HepG2 (cell line): Measurements from ENCODE around the gene LMBRD2. TPM values are rescaled to one million over a fixed set of nuclear protein-coding genes. Genes with fewer than 3 reads are reported as not detected.

Source experiments
- ATAC-seq: fragments of 200-7000 bp; cut with Tn5 transposase; 3 replicates; pipeline ENCODE4 v1.9.1; 2020; ENCODE audit warnings: mild to moderate bottlenecking, moderate library complexity
- BruUV-seq: library from RNA; stranded (reverse); fragments of 400-500 nt; replicated peaks from 2 replicates; lab custom pipeline; 2021; lab: Mats Ljungman, UMichigan
- CTCF ChIA-PET: fragments of 300-600 bp; formaldehyde crosslinking; extraction: SDS; loops from one replicate; lab custom pipeline; 2021; ENCODE audit warnings: low total read pairs, inconsistent platforms, low intra/inter-chr PET ratio; lab: Yijun Ruan, JAX
- POLR2A ChIA-PET: fragments of 350-600 bp; sonication (Branson Sonifier 250); formaldehyde crosslinking; loops from one replicate; lab custom pipeline; 2020; ENCODE audit warnings: antibody characterized with exemption, inconsistent platforms; lab: Yijun Ruan, JAX
- DNase-seq: peaks from one replicate; pipeline ENCODE4 v3.0.0-alpha.2; 2015; ENCODE audit warnings: low spot score
- FAIRE-seq: peaks from 3 replicates; lab custom pipeline; 2011; peaks lifted over from hg19 to GRCh38; lab: Jason Lieb, UNC
- H2AFZ ChIP-seq: one replicate; pipeline ENCODE4 v1.6.1; 2011; ENCODE audit warnings: low read length, inconsistent platforms
- H3K27ac ChIP-seq: fragments of 300-600 bp; 3 replicates; pipeline ENCODE4 v1.8.0; 2011; ENCODE audit warnings: mixed run types, mild to moderate bottlenecking, mixed read lengths, low read length, inconsistent platforms; ENCODE audit not compliant: insufficient read depth; ENCODE audit errors: extremely low read length
- H3K27me3 ChIP-seq, 2 experiments: fragments of 200-600 bp in 1 of 2; 2 replicates in 1 of 2; 3 replicates in 1 of 2; pipeline versions ENCODE4 v1.6.0 to v1.8.0; 2011; ENCODE audit warnings: low read length in 2 of 2, mild to moderate bottlenecking in 2 of 2, moderate library complexity in 2 of 2, inconsistent platforms in 1 of 2; ENCODE audit not compliant: insufficient read depth in 2 of 2, control insufficient read depth in 1 of 2
- H3K36me3 ChIP-seq, 2 experiments: fragments of 200-600 bp in 1 of 2; replicated peaks in 1 of 2; 2 replicates in 1 of 2; 3 replicates in 1 of 2; pipeline versions ENCODE4 v1.5.1 to v1.8.0; 2011; ENCODE audit warnings: low read length in 2 of 2, inconsistent platforms in 1 of 2; ENCODE audit not compliant: insufficient read depth in 2 of 2, control insufficient read depth in 1 of 2
- H3K4me1 ChIP-seq: 2 replicates; pipeline ENCODE4 v1.5.1; 2012; ENCODE audit warnings: low read length, inconsistent platforms; ENCODE audit not compliant: insufficient read depth
- H3K4me2 ChIP-seq: 2 replicates; pipeline ENCODE4 v1.6.0; 2011; ENCODE audit warnings: low read depth, low read length, inconsistent platforms
- H3K4me3 ChIP-seq, 3 experiments: fragments of 200-600 bp in 1 of 3; sonication (generic), shearing (Covaris generic) in 1 of 3; replicated peaks in 1 of 3; 2 replicates each; pipeline ENCODE4 v1.5.1; 2011 to 2016; ENCODE audit warnings: low read length in 3 of 3, inconsistent platforms in 2 of 3, low read depth in 2 of 3, mild to moderate bottlenecking in 2 of 3, control low read depth in 1 of 3, mixed read lengths in 1 of 3; ENCODE audit not compliant: insufficient read depth in 1 of 3
- H3K79me2 ChIP-seq: one replicate; pipeline ENCODE4 v1.6.1; 2011; ENCODE audit warnings: low read length, inconsistent platforms; ENCODE audit not compliant: insufficient read depth
- H3K9ac ChIP-seq: 2 replicates; pipeline ENCODE4 v1.6.0; 2011; ENCODE audit warnings: mild to moderate bottlenecking, low read depth, low read length, inconsistent platforms; ENCODE audit not compliant: insufficient read depth
- H3K9me3 ChIP-seq: 2 replicates; pipeline ENCODE4 v1.5.1; 2012; ENCODE audit warnings: mild to moderate bottlenecking, low read length
- H4K20me1 ChIP-seq: 2 replicates; pipeline ENCODE4 v1.6.0; 2011; ENCODE audit warnings: inconsistent platforms, mild to moderate bottlenecking, low read length, moderate library complexity; ENCODE audit not compliant: insufficient read depth
- ARID3A ChIP-seq: IDR thresholded peaks from 2 replicates; pipeline ENCODE4 v1.6.1; 2012; ENCODE audit warnings: low read depth, low read length, improper control_type of control experiment
- DDIT3 ChIP-seq: sonication (generic); formaldehyde crosslinking; IDR thresholded peaks from 2 replicates; pipeline ENCODE4 v1.4.0; 2020; ENCODE audit warnings: mild to moderate bottlenecking, missing genetic modification reagents
- FOXP1 ChIP-seq, 2 experiments: fragments of 450-650 bp in 1 of 2; IDR thresholded peaks; 2 replicates each; pipeline ENCODE4 v1.6.1; 2017 to 2018; ENCODE audit warnings: antibody characterized with exemption in 1 of 2
- GLI4 ChIP-seq: sonication (generic); formaldehyde crosslinking; IDR thresholded peaks from 2 replicates; pipeline ENCODE4 v1.5.1; 2020; ENCODE audit warnings: missing genetic modification reagents, mild to moderate bottlenecking, moderate library complexity, borderline replicate concordance
- HNRNPLL ChIP-seq: fragments of 200-400 bp; formaldehyde crosslinking; IDR thresholded peaks from 2 replicates; pipeline ENCODE4 v1.6.1; 2017; ENCODE audit warnings: mild to moderate bottlenecking, low read depth, low read length; ENCODE audit not compliant: poor library complexity, severe bottlenecking
- HOXD1 ChIP-seq: sonication (generic); formaldehyde crosslinking; IDR thresholded peaks from 2 replicates; pipeline ENCODE4 v1.5.0; 2020; ENCODE audit warnings: missing genetic modification reagents
- REXO4 ChIP-seq: sonication (generic); formaldehyde crosslinking; IDR thresholded peaks from 2 replicates; pipeline ENCODE4 v1.8.0; 2022; ENCODE audit warnings: missing genetic modification reagents, mild to moderate bottlenecking, borderline replicate concordance
- SAFB2 ChIP-seq: sonication (generic); formaldehyde crosslinking; IDR thresholded peaks from 2 replicates; pipeline ENCODE4 v1.5.1; 2020; ENCODE audit warnings: missing genetic modification reagents, low read depth, mild to moderate bottlenecking, borderline replicate concordance
- SRSF1 ChIP-seq: fragments of 200-400 bp; formaldehyde crosslinking; optimal IDR thresholded peaks from 2 replicates; pipeline ENCODE3; 2017; ENCODE audit warnings: mild to moderate bottlenecking, low read depth, low read length, moderate library complexity
- TGIF2 ChIP-seq: IDR thresholded peaks from 2 replicates; pipeline ENCODE4 v1.6.1; 2016; ENCODE audit warnings: control low read depth, missing compliant biosample characterization
- ZFP91 ChIP-seq: sonication (generic); formaldehyde crosslinking; IDR thresholded peaks from 2 replicates; pipeline ENCODE4 v1.9.0; 2022; ENCODE audit warnings: missing genetic modification reagents, mild to moderate bottlenecking, borderline replicate concordance
- ZFY ChIP-seq: sonication (generic); formaldehyde crosslinking; IDR thresholded peaks from 2 replicates; pipeline ENCODE4 v1.4.0; 2020; ENCODE audit warnings: missing genetic modification reagents
- ZMYM2 ChIP-seq: sonication (generic); formaldehyde crosslinking; IDR thresholded peaks from 2 replicates; pipeline ENCODE4 v1.8.0; 2022; ENCODE audit warnings: mild to moderate bottlenecking, missing genetic modification reagents
- ZNF274 ChIP-seq: sonication (generic); formaldehyde crosslinking; IDR thresholded peaks from 2 replicates; pipeline ENCODE4 v1.5.1; 2020; ENCODE audit warnings: mild to moderate bottlenecking, missing genetic modification reagents
- ZNF879 ChIP-seq: sonication (generic); formaldehyde crosslinking; IDR thresholded peaks from 2 replicates; pipeline ENCODE4 v1.8.1; 2023; ENCODE audit warnings: missing genetic modification reagents
- ZSCAN30 ChIP-seq: sonication (generic); formaldehyde crosslinking; IDR thresholded peaks from 2 replicates; pipeline ENCODE4 v1.5.0; 2020; ENCODE audit warnings: mild to moderate bottlenecking, missing genetic modification reagents
- WGBS: methylation state at CpG from one replicate; pipeline ENCODE4 v1.1.6; 2017; ENCODE audit warnings: low lambda C conversion rate; 5-methylcytosine and 5-hydroxymethylcytosine counted together
- in situ Hi-C: cut with HindIII; loops from 2 replicates; pipeline ENCODE4 v1.10.0; 2017; ENCODE audit warnings: low pct_unique_long_range_greater_than_20kb; ENCODE audit not compliant: extremely low pct_ligation_motif_present
- intact Hi-C: fragments of 100-400 bp; cut with micrococcal nuclease; formaldehyde crosslinking; loops from one replicate; pipeline ENCODE4 v1.10.0; 2022; ENCODE audit not compliant: unreplicated experiment
- polyA plus RNA-seq, 8 experiments: library from polyadenylated mRNA; depleted of rRNA in 3 of 8; stranded (reverse) in 7 of 8; unstranded in 1 of 8; fragments of >200 nt; fragmentation: Illumina TruSeq in 4 of 8; extraction: Trizol in 4 of 8; gene quantifications; 2 replicates each; pipeline versions ENCODE4 v1.2.1 to v1.2.3, GENCODE V29; 2011 to 2016; ENCODE audit warnings: low read depth in 4 of 8, missing spikeins in 1 of 8, mixed read lengths in 1 of 8; ENCODE audit not compliant: insufficient read depth in 1 of 8
- total RNA-seq, 5 experiments: library from RNA; depleted of rRNA; stranded (reverse); fragments of >200 nt; fragmentation: Illumina TruSeq; extraction: Trizol; gene quantifications; 2 replicates each; pipeline ENCODE4 v1.2.3, GENCODE V29; 2016; ENCODE audit warnings: low read depth in 1 of 5
- TF ChIP-seq, protein P1 (sequence below): sonication (generic); formaldehyde crosslinking; IDR thresholded peaks from 2 replicates; pipeline ENCODE4 v1.4.0; 2020; ENCODE audit warnings: missing genetic modification reagents

LMBRD2 gene
- total and polyA plus RNA-seq, 2 of the 13 experiments (the other 11 are each of a cell fraction or from before 2014, with no cell fraction given): 2.0 to 4.7 TPM

GRCh38 chr5:36151434-36152323, at the start of gene LMBRD2, which contains the start of gene SKP2 (continued):
- TF ChIP-seq SRSF1 (peak; percentile 22), ZSCAN30 (CRISPR knock-in tag) (no peak), HOXD1 (CRISPR knock-in tag) (no peak)

- in situ Hi-C loops: no loop called here
- Histone ChIP-seq H2AFZ (no peak overlapping the region), H4K20me1 (no peaks in the 10 kb centered on the region), H3K4me2 (no peak overlapping the region), H3K79me2 (no peaks in the 10 kb centered on the region), H3K27ac (no peak overlapping the region), H3K36me3 (peaks cover 9 to 53% of the 10 kb centered on the region in 2 experiments), H3K4me1 (no peaks in the 10 kb centered on the region), H3K4me3 (no peak overlapping the region), H3K27me3 (no peaks in the 10 kb centered on the region), H3K9ac (no peak overlapping the region), H3K9me3 (no peaks in the 10 kb centered on the region)
- POLR2A ChIA-PET: no interaction called here
- CTCF ChIA-PET: no interaction called here
- WGBS: 93% methylated on average over 4 of the region's 4 CpGs
- DNase-seq: no peak
- BruUV-seq: no TSS peak
- FAIRE-seq: no peak
- intact Hi-C loops: no loop called here
- no peak for ATAC-seq
- no peak for TF ChIP-seq ZNF274
- no peak for TF ChIP-seq GLI4 (CRISPR knock-in tag)
- TF ChIP-seq ARID3A: no peak
- no peak for TF ChIP-seq FOXP1 (IDR thresholded peaks at IDR 0.05)
- no peak for TF ChIP-seq FOXP1 (CRISPR knock-in tag; IDR thresholded peaks at IDR 0.05)
- TF ChIP-seq ZMYM2 (CRISPR knock-in tag): no peak
- no peak for TF ChIP-seq ZFP91
- TF ChIP-seq DDIT3 (CRISPR knock-in tag): no peak
- no peak for TF ChIP-seq ZNF879
- TF ChIP-seq SAFB2 (CRISPR knock-in tag): no peak
- no peak for TF ChIP-seq REXO4 (CRISPR knock-in tag)
- TF ChIP-seq HNRNPLL: no peak
- TF ChIP-seq ZFY (CRISPR knock-in tag): no peak
- TF ChIP-seq, protein P1, sequence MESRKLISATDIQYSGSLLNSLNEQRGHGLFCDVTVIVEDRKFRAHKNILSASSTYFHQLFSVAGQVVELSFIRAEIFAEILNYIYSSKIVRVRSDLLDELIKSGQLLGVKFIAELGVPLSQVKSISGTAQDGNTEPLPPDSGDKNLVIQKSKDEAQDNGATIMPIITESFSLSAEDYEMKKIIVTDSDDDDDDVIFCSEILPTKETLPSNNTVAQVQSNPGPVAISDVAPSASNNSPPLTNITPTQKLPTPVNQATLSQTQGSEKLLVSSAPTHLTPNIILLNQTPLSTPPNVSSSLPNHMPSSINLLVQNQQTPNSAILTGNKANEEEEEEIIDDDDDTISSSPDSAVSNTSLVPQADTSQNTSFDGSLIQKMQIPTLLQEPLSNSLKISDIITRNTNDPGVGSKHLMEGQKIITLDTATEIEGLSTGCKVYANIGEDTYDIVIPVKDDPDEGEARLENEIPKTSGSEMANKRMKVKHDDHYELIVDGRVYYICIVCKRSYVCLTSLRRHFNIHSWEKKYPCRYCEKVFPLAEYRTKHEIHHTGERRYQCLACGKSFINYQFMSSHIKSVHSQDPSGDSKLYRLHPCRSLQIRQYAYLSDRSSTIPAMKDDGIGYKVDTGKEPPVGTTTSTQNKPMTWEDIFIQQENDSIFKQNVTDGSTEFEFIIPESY (CRISPR knock-in tag): no peak
- no peak for TF ChIP-seq TGIF2 (CRISPR knock-in tag)
Observed at GRCh38 chr5:36200513-36200912, 48.8 kb upstream of the LMBRD2 start.
